Epithelial cell of umbilical artery (primary cell): ENCODE measurements around the gene TBL1X. TPM values are rescaled to one million over a fixed set of nuclear protein-coding genes. Genes with fewer than 3 reads are reported as not detected.

ENCODE experiments used
- total RNA-seq: library from RNA; depleted of rRNA; stranded (reverse); fragments of >200 nt; gene quantifications from 2 replicates; pipeline ENCODE4 v1.2.3, GENCODE V29; 2014

Gene TBL1X
- total RNA-seq = 9.1 and 20.5 TPM in 2 replicates

GRCh38 chrX:9464435-9465371 lies at the start of gene TBL1X:
Gene TBL1X (plus strand): TSS chrX:9465058. CDS start chrX:9653587, 188,529 bp downstream.

GRCh38 chrX:9765737-9766097 lies 300.9 kb downstream of the TBL1X start, which contains the start of gene GPR143:
Gene GPR143 (minus strand): TSS chrX:9765847. CDS start chrX:9765817, 30 bp downstream.

GRCh38 chrX:9785944-9786797 lies 321.3 kb downstream of the TBL1X start, which contains the start of gene SHROOM2:
Gene SHROOM2 (plus strand): TSS chrX:9786429. CDS start chrX:9786546, 117 bp downstream.

